Memory B cell (primary cell): ENCODE data around the gene CD72.
"Not testable (repeated sequence)": the region's sequence is repeated elsewhere in the genome, so short reads cannot be mapped to it uniquely, and the experiment has no call there.

ENCODE experiments used
- ATAC-seq: fragments of 150-1000 bp; cut with Tn5 transposase; 2 replicates; pipeline ENCODE4 v1.10.0; 2021; ENCODE audit warnings: low read depth, mild to moderate bottlenecking, moderate library complexity
- DNase-seq, 2 donors: peaks; one replicate each; pipeline ENCODE4 v3.0.0; 2022; ENCODE audit warnings: low spot score in 2 of 2
- H3K27ac Mint-ChIP-seq: one replicate; pipeline ENCODE4 v1.8.0; 2022; ENCODE audit warnings: mild to moderate bottlenecking, moderate library complexity, mixed read lengths
- H3K27me3 Mint-ChIP-seq: one replicate; pipeline ENCODE4 v1.8.0; 2022; ENCODE audit warnings: mixed read lengths
- H3K36me3 Mint-ChIP-seq: one replicate; pipeline ENCODE4 v1.8.0; 2022; ENCODE audit warnings: mild to moderate bottlenecking, mixed read lengths
- H3K4me1 Mint-ChIP-seq: one replicate; pipeline ENCODE4 v1.8.0; 2022; ENCODE audit warnings: mixed read lengths
- H3K4me3 Mint-ChIP-seq: one replicate; pipeline ENCODE4 v1.8.0; 2022; ENCODE audit warnings: mild to moderate bottlenecking, moderate library complexity, mixed read lengths
- H3K9me3 Mint-ChIP-seq: one replicate; pipeline ENCODE4 v1.8.0; 2022; ENCODE audit warnings: mixed read lengths

The CD72 gene

GRCh38 chr9:35616681-35617459 is 1.3 kb downstream of the CD72 start:
- Mint-ChIP-seq H3K4me3 (peak overlapping the region; percentile 86), H3K4me1 (peaks cover 73% of the 10 kb centered on the region), H3K9me3 (no peaks in the 10 kb centered on the region), H3K36me3 (peaks cover 25% of the 10 kb centered on the region), H3K27ac (peak overlapping the region; percentile 98), H3K27me3 (no peaks in the 10 kb centered on the region)
- ATAC-seq: peak; percentile 41
- DNase-seq: peak; percentile 57 to 65

- Mint-ChIP-seq H3K27me3 (no peaks in the 10 kb centered on the region), H3K4me3 (peak overlapping the region; percentile 86), H3K27ac (peak overlapping the region; percentile 98), H3K9me3 (no peaks in the 10 kb centered on the region), H3K36me3 (peaks cover 31% of the 10 kb centered on the region), H3K4me1 (peaks cover 73% of the 10 kb centered on the region)
- DNase-seq: no peak
- ATAC-seq: no peak
These were observed 2.1 kb downstream of the CD72 start for GRCh38 chr9:35615981-35616680.

DNA sequence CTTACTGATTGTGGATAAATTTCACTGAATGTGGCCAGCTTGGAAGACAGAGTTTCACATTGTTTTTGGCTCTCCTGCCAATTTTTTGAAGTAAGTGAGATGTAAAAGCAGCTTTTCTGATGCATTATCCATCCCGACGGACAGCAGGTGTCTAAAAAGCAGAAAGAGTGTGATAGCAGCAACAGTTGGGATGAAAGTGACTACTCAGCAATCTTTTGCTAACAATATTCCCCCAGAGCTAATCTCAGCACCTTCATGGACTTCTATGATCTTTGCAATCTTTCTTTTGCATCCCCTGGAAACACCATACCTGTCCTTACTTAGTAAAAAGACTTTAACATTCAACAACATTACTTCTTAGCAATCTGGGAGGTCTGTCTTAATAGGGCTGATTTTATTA is 5.4 kb downstream of the CD72 start:
- Mint-ChIP-seq H3K27ac (no peak overlapping the region), H3K4me3 (no peak overlapping the region), H3K4me1 (peaks cover 46% of the 10 kb centered on the region), H3K36me3 (peaks cover 36% of the 10 kb centered on the region), H3K9me3 (no peaks in the 10 kb centered on the region), H3K27me3 (no peaks in the 10 kb centered on the region)
- DNase-seq (no peak), ATAC-seq (no peak)

DNA sequence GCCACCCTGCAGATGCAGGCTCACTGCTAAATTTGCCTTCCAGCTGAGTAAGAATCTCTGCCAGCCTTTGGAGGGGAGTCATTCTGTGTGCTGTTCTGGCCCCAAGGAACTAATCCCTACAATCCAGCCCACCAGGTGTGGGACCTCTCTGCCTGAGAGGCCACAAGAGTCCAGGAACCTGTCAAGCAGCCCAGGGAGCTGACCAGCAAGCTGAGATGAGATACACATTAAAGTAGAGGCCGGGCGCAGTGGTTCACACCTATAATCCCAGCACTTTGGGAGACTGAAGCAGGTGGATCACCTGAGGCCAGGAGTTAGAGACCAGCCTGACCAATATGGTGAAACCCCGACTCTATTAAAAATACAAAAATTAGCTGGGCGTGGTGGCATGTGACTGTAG is 6.1 kb downstream of the CD72 start:
- H3K36me3 Mint-ChIP-seq: peaks cover 37% of the 10 kb centered on the region
- H3K4me1 Mint-ChIP-seq: peaks cover 43% of the 10 kb centered on the region
- H3K9me3 Mint-ChIP-seq, DNase-seq, H3K27me3 Mint-ChIP-seq, ATAC-seq, H3K4me3 Mint-ChIP-seq: not testable (repeated sequence)
- H3K27ac Mint-ChIP-seq: peak overlapping the region; percentile 46

GRCh38 chr9:35611230-35611797 is 6.9 kb downstream of the CD72 start:
- peak overlapping the region; percentile 46 for H3K27ac Mint-ChIP-seq
- peak in 1 of 2 donors; percentile 44 for DNase-seq

GRCh38 chr9:35609820-35610163 is 8.4 kb downstream of the CD72 start:
- H3K27me3 Mint-ChIP-seq: no peaks in the 10 kb centered on the region
- no peak overlapping the region for H3K27ac Mint-ChIP-seq
- DNase-seq (no peak), ATAC-seq (no peak)
- peaks cover 30% of the 10 kb centered on the region for H3K36me3 Mint-ChIP-seq
- H3K9me3 Mint-ChIP-seq: no peaks in the 10 kb centered on the region
- no peak overlapping the region for H3K4me3 Mint-ChIP-seq
- H3K4me1 Mint-ChIP-seq: peaks cover 37% of the 10 kb centered on the region

More at GRCh38 chr9:35611230-35611797, 6.9 kb downstream of the CD72 start:
- no peaks in the 10 kb centered on the region for H3K27me3 Mint-ChIP-seq
- H3K4me1 Mint-ChIP-seq: peaks cover 43% of the 10 kb centered on the region
- H3K9me3 Mint-ChIP-seq: no peaks in the 10 kb centered on the region
- no peak overlapping the region for H3K4me3 Mint-ChIP-seq
- peak; percentile 97 for ATAC-seq
- peaks cover 37% of the 10 kb centered on the region for H3K36me3 Mint-ChIP-seq

DNA sequence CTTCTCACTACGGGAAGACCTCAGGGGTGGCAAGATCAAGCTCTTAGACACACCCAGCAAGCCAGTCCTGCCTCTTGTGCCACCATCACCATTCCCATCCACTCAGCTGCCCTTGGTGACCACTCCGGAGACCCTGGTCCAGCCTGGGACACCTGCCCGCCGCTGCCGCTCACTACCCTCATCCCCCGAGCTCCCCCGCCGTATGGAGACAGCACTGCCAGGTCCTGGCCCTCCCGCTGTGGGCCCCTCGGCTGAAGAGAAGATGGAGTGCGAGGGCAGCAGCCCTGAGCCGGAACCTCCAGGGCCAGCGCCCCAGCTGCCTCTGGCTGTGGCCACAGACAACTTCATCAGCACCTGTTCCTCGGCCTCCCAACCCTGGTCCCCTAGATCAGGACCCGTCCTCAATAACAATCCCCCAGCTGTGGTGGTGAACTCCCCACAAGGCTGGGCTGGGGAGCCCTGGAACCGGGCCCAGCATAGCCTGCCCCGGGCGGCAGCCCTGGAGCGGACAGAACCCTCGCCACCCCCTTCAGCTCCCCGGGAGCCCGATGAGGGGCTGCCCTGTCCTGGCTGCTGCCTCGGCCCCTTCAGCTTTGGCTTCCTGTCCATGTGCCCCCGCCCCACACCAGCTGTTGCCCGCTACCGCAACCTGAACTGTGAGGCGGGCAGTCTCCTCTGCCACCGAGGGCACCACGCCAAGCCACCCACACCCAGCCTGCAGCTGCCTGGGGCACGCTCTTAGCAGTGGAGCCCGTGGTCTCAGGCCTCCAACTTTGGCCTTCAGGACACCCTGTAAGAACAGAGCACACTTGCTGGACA is 9.0 kb downstream of the CD72 start:
- H3K4me1 Mint-ChIP-seq: peaks cover 34% of the 10 kb centered on the region
- ATAC-seq (no peak), DNase-seq (no peak)
- H3K36me3 Mint-ChIP-seq: peaks cover 26% of the 10 kb centered on the region
- no peak overlapping the region for H3K27ac Mint-ChIP-seq
- no peaks in the 10 kb centered on the region for H3K9me3 Mint-ChIP-seq
- H3K4me3 Mint-ChIP-seq: no peak overlapping the region
- no peaks in the 10 kb centered on the region for H3K27me3 Mint-ChIP-seq

DNA sequence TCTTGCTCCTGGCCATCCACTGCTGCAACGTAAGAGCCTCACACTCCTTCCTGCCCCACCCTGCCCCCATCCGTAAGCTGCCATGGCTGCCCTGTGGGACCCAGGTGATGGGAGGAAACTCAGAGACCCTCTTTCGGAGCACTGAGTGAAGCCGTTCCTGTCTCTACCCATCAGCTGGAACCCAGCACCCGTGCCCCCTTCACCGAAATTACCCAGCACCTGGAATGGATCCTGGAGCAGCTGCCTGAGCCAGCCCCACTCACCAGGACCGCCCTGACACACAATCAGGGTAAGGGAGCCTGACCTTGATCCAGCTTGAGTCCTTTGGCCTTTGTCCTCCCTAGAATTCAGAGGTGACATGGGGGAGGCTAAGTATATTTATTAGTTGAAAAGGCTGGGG is 10.0 kb downstream of the CD72 start:
- Mint-ChIP-seq H3K27ac (no peak overlapping the region), H3K36me3 (peaks cover 20% of the 10 kb centered on the region), H3K27me3 (no peaks in the 10 kb centered on the region), H3K4me1 (peaks cover 35% of the 10 kb centered on the region), H3K9me3 (no peaks in the 10 kb centered on the region), H3K4me3 (no peak overlapping the region)
- no peak for ATAC-seq
- no peak for DNase-seq

DNA sequence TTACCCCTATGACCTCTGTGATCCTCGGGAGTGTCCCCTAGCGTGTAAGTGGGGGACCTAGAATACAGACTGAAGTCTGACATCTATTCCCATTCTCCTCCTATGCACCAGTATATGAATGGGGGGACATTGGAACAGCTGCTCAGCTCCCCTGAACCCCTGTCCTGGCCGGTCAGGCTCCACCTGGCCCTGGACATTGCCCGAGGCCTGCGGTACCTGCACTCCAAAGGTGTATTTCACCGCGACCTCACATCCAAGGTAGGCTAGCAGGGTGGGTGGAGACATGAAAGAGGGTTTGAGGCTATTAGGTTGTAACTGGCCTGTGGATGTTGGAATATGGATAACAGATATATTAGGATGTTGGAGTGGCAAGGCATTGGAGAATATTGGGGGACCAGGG is 11.5 kb downstream of the CD72 start:
- H3K27ac Mint-ChIP-seq: peak overlapping the region; percentile 25
- H3K36me3 Mint-ChIP-seq: peaks cover 15% of the 10 kb centered on the region
- ATAC-seq (no peak), DNase-seq (no peak)
- peaks cover 30% of the 10 kb centered on the region for H3K4me1 Mint-ChIP-seq
- H3K9me3 Mint-ChIP-seq: no peaks in the 10 kb centered on the region
- no peaks in the 10 kb centered on the region for H3K27me3 Mint-ChIP-seq
- no peak overlapping the region for H3K4me3 Mint-ChIP-seq

- Mint-ChIP-seq H3K4me3 (peak overlapping the region; percentile 83), H3K27me3 (no peaks in the 10 kb centered on the region), H3K4me1 (peaks cover 25% of the 10 kb centered on the region), H3K27ac (peak overlapping the region; percentile 62), H3K36me3 (peaks cover 10% of the 10 kb centered on the region), H3K9me3 (no peaks in the 10 kb centered on the region)
- ATAC-seq: no peak
- DNase-seq: no peak
These were observed 12.1 kb downstream of the CD72 start for GRCh38 chr9:35606138-35606504.

DNA sequence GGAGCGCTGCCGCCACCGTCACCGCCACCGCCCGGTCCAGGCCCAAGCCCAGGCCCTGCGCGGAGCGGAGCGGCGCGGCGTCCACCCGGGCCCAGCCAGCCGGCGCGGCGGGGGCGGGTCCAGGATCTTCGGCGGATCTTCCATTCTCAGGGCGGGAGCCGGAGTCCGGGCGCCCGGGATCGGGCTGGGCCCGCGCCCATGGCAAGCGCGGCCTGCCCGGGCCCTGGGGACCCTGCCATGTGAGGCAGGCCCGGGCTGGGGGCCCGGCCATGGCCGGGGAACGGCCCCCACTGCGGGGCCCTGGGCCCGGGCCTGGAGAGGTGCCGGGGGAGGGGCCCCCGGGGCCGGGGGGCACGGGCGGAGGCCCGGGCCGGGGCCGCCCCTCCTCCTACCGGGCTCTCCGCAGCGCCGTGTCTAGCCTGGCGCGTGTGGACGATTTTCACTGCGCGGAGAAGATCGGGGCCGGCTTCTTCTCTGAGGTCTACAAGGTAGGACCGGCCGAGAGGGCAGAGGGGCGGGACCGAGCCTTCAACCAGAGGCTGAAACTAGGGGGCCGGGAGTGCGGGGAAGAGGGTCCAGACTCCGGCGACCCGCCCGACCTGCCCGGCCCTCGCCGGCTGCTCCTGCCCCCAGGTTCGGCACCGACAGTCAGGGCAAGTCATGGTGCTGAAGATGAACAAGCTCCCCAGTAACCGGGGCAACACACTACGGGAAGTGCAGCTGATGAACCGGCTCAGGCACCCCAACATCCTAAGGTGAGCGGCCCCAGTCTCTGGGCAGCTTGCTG is 12.7 kb downstream of the CD72 start:
- Mint-ChIP-seq H3K27me3 (no peaks in the 10 kb centered on the region), H3K4me1 (peaks cover 25% of the 10 kb centered on the region), H3K9me3 (no peaks in the 10 kb centered on the region), H3K27ac (peak overlapping the region; percentile 62), H3K36me3 (peaks cover 10% of the 10 kb centered on the region), H3K4me3 (peak overlapping the region; percentile 83)
- ATAC-seq (peak; percentile 1), DNase-seq (peak in 1 of 2 donors; percentile 44)

- Mint-ChIP-seq H3K4me3 (peak within 1 kb of the TSS; percentile 95), H3K27ac (peak within 1 kb of the TSS; percentile 96), H3K36me3 (peaks cover 8% of the 10 kb centered on the region), H3K4me1 (peaks cover 25% of the 10 kb centered on the region), H3K27me3 (no peaks in the 10 kb centered on the region), H3K9me3 (no peaks in the 10 kb centered on the region)
- DNase-seq: peak; percentile 79
- peak; percentile 46 for ATAC-seq
These were observed 13.4 kb downstream of the CD72 start, which contains the start of gene TESK1 for GRCh38 chr9:35604578-35605350. TSS of gene TESK1 (plus strand) at chr9:35605262. CDS start at chr9:35605620, 358 bp downstream.
